ENCODE results near the gene ATP1A1.

DNA sequence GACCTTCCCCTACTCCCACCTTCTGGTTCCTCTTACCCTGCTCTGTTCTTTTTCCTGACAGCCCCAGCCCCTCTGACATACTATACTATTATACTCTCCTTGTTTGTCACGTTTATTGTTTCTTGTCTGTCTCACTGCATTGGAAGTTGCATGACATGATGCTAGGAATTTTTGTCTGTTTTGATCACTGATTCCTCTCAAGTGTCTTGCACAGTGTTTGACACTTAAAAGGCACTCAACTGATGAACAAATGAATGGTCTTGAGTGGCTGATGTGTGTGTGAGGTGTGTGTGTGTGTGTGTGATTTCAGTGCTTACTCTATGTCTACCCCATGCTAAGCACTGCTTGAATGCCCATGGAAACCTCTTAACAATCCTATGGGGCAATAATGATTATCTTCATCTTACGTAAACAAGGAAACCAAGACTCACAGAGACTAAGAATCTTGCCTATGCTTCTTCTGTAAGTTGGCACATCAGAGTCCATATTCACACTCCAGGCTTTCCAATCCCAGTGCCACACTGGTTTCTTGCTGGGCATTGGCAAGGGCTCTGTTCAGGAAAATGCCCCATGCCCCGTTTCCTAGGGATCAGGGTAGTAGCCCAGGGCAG, 59.7 kb downstream of the ATP1A1 start:
- TF ChIP-seq POLR2AphosphoS5 (IDR thresholded peaks at IDR 0.05; ENCODE audit: insufficient read depth in 1 of 2, low read depth in 1 of 2) = no peak
- TF ChIP-seq, protein P1, sequence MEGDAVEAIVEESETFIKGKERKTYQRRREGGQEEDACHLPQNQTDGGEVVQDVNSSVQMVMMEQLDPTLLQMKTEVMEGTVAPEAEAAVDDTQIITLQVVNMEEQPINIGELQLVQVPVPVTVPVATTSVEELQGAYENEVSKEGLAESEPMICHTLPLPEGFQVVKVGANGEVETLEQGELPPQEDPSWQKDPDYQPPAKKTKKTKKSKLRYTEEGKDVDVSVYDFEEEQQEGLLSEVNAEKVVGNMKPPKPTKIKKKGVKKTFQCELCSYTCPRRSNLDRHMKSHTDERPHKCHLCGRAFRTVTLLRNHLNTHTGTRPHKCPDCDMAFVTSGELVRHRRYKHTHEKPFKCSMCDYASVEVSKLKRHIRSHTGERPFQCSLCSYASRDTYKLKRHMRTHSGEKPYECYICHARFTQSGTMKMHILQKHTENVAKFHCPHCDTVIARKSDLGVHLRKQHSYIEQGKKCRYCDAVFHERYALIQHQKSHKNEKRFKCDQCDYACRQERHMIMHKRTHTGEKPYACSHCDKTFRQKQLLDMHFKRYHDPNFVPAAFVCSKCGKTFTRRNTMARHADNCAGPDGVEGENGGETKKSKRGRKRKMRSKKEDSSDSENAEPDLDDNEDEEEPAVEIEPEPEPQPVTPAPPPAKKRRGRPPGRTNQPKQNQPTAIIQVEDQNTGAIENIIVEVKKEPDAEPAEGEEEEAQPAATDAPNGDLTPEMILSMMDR (IDR thresholded peaks at IDR 0.05) = no peak
- no peak for TF ChIP-seq POLR2A (IDR thresholded peaks at IDR 0.05)

All from vagina (tissue), 2 donors.